Nephron (organoid): ENCODE data around the gene GLMP.

Experiments used
- H3K27ac Mint-ChIP-seq, 3 experiments: 2 replicates each; pipeline ENCODE4 v1.8.0; 2020; ENCODE audit warnings: mixed read lengths in 3 of 3, mild to moderate bottlenecking in 2 of 3, moderate library complexity in 1 of 3
- H3K27me3 Mint-ChIP-seq: 2 replicates; pipeline ENCODE4 v1.8.0; 2021; ENCODE audit warnings: low read depth, mild to moderate bottlenecking, moderate library complexity, mixed read lengths
- H3K36me3 Mint-ChIP-seq: 2 replicates; pipeline ENCODE4 v1.8.0; 2020; ENCODE audit warnings: low read depth, mixed read lengths
- H3K4me1 Mint-ChIP-seq: 2 replicates; pipeline ENCODE4 v1.8.0; 2020; ENCODE audit warnings: mixed read lengths
- H3K4me3 Mint-ChIP-seq, 3 experiments: 2 replicates each; pipeline ENCODE4 v1.8.0; 2020; ENCODE audit warnings: mild to moderate bottlenecking in 3 of 3, mixed read lengths in 3 of 3, moderate library complexity in 2 of 3
- H3K9me3 Mint-ChIP-seq: 2 replicates; pipeline ENCODE4 v1.8.0; 2020; ENCODE audit warnings: mixed read lengths
- CTCF ChIP-seq, 3 experiments: fragments of 200-600 bp; sonication (generic); IDR thresholded peaks; one replicate each; pipeline ENCODE4 v1.5.0; 2021; ENCODE audit warnings: antibody characterized with exemption in 3 of 3; ENCODE audit not compliant: unreplicated experiment in 3 of 3

Gene GLMP

GRCh38 chr1:156293098-156293434 lies 2.4 kb downstream of the GLMP start:
- Mint-ChIP-seq H3K4me1 (peaks cover 19% of the 10 kb centered on the region), H3K27me3 (no peaks in the 10 kb centered on the region), H3K9me3 (no peaks in the 10 kb centered on the region), H3K4me3 (peak overlapping the region; percentile 67 to 68 (median 68)), H3K36me3 (peaks cover 10% of the 10 kb centered on the region), H3K27ac (peak overlapping the region in 1 of 3 experiments; percentile 48)
- no peak for TF ChIP-seq CTCF (IDR thresholded peaks at IDR 0.05; ENCODE audit: unreplicated experiment in 3 of 3)

- Mint-ChIP-seq H3K4me3 (peak overlapping the region; percentile 88 to 89 (median 88)), H3K9me3 (no peaks in the 10 kb centered on the region), H3K4me1 (peaks cover 19% of the 10 kb centered on the region), H3K36me3 (peaks cover 10% of the 10 kb centered on the region), H3K27me3 (no peaks in the 10 kb centered on the region), H3K27ac (peak overlapping the region; percentile 79 to 91 (median 82))
- TF ChIP-seq CTCF (IDR thresholded peaks at IDR 0.05; ENCODE audit: unreplicated experiment in 3 of 3), result no peak
Measured at GRCh38 chr1:156291226-156292061, 4.0 kb downstream of the GLMP start.

GRCh38 chr1:156289857-156290256 lies 5.6 kb downstream of the GLMP start:
- TF ChIP-seq CTCF (IDR thresholded peaks at IDR 0.05; ENCODE audit: unreplicated experiment in 3 of 3), result no peak
- H3K4me1 Mint-ChIP-seq, result peaks cover 9% of the 10 kb centered on the region
- H3K27me3 Mint-ChIP-seq, result no peaks in the 10 kb centered on the region
- no peaks in the 10 kb centered on the region for H3K9me3 Mint-ChIP-seq
- H3K4me3 Mint-ChIP-seq, result peak overlapping the region in 1 of 3 experiments; percentile 15
- H3K36me3 Mint-ChIP-seq, result peaks cover 10% of the 10 kb centered on the region
- H3K27ac Mint-ChIP-seq, result no peak overlapping the region

- H3K4me3 Mint-ChIP-seq, result peak overlapping the region in 2 of 3 experiments; percentile 19 to 39
- no peak for TF ChIP-seq CTCF (IDR thresholded peaks at IDR 0.05; ENCODE audit: unreplicated experiment in 3 of 3)
- H3K9me3 Mint-ChIP-seq, result no peaks in the 10 kb centered on the region
- no peak overlapping the region for H3K27ac Mint-ChIP-seq
- peaks cover 22% of the 10 kb centered on the region for H3K4me1 Mint-ChIP-seq
- H3K36me3 Mint-ChIP-seq, result peaks cover 5% of the 10 kb centered on the region
- H3K27me3 Mint-ChIP-seq, result no peaks in the 10 kb centered on the region
Measured at GRCh38 chr1:156286061-156286460, 9.4 kb downstream of the GLMP start.

DNA sequence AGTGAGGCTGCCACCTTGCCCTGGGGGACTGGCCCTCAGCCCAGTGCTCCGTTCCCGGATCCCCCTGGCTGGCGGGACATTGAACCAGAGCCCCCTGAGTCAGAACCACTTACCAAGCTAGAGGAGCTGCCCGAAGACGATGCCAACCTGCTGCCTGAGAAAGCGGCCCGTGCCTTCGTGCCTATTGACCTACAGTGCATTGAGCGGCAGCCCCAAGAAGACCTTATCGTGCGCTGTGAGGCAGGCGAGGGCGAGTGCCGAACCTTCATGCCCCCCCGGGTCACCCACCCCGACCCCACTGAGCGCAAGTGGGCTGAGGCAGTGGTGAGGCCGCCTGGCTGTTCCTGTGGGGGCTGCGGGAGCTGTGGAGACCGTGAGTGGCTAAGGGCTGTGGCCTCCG lies 10.0 kb downstream of the GLMP start:
- Mint-ChIP-seq H3K27ac (no peak overlapping the region), H3K27me3 (no peaks in the 10 kb centered on the region), H3K36me3 (peaks cover 5% of the 10 kb centered on the region), H3K4me3 (peak overlapping the region in 1 of 3 experiments; percentile 34), H3K4me1 (peaks cover 27% of the 10 kb centered on the region), H3K9me3 (no peaks in the 10 kb centered on the region)
- TF ChIP-seq CTCF (IDR thresholded peaks at IDR 0.05; ENCODE audit: unreplicated experiment in 3 of 3), result no peak

DNA sequence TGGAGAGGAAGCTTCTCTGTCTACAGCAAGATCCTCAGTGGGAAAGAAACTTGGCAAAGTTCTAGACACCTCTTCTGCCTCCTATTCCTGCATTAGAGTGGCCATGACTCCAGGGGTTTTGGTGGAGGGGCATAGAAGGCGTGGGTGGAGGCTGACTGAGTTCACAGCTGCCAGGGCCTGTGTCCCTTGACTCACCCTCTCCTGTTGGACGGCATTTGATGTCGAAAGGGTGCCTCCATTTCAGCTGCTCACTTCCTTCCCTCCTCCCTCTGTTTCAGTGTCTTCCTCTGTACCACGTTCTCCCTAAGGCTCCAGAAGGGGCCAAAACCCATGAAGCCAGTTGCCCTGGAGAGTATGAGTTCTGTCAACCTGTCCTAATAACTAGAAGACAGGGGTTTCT lies 10.7 kb downstream of the GLMP start:
- H3K27ac Mint-ChIP-seq, result no peak overlapping the region
- H3K27me3 Mint-ChIP-seq, result no peaks in the 10 kb centered on the region
- H3K4me1 Mint-ChIP-seq, result peaks cover 33% of the 10 kb centered on the region
- H3K4me3 Mint-ChIP-seq, result peak overlapping the region; percentile 60 to 96 (median 93)
- H3K36me3 Mint-ChIP-seq, result peaks cover 5% of the 10 kb centered on the region
- H3K9me3 Mint-ChIP-seq, result no peaks in the 10 kb centered on the region
- TF ChIP-seq CTCF (IDR thresholded peaks at IDR 0.05; ENCODE audit: unreplicated experiment in 3 of 3), result no peak
